GM12801 (cell line): ENCODE measurements around the gene STRIT1.

ENCODE experiments used
- TF ChIP-seq, protein P1 (sequence below): IDR thresholded peaks from one replicate; pipeline ENCODE4 v1.5.1; 2011; ENCODE audit warnings: control low read depth; ENCODE audit not compliant: insufficient read length; ENCODE audit errors: extremely low read depth

The STRIT1 gene

DNA sequence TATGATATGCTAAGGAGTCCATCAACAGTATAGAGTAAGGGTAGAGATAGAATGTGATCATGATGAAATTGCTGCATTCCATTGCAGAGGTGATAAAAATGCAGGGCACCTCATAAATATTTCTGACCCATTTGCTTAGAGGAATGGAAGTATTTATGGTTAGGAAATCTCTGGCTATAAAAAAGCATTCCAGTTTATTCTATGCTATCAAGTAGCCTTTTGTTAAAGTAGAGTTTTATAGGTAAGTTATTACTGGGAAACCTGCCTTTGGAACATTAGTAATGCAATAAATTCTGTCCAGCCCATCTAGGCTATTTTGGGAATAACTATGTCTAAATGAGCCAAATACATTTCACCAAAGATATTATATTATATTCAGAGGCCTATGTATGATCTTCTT, 19.8 kb upstream of the STRIT1 start:
- TF ChIP-seq, protein P1, sequence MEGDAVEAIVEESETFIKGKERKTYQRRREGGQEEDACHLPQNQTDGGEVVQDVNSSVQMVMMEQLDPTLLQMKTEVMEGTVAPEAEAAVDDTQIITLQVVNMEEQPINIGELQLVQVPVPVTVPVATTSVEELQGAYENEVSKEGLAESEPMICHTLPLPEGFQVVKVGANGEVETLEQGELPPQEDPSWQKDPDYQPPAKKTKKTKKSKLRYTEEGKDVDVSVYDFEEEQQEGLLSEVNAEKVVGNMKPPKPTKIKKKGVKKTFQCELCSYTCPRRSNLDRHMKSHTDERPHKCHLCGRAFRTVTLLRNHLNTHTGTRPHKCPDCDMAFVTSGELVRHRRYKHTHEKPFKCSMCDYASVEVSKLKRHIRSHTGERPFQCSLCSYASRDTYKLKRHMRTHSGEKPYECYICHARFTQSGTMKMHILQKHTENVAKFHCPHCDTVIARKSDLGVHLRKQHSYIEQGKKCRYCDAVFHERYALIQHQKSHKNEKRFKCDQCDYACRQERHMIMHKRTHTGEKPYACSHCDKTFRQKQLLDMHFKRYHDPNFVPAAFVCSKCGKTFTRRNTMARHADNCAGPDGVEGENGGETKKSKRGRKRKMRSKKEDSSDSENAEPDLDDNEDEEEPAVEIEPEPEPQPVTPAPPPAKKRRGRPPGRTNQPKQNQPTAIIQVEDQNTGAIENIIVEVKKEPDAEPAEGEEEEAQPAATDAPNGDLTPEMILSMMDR = no peak

DNA sequence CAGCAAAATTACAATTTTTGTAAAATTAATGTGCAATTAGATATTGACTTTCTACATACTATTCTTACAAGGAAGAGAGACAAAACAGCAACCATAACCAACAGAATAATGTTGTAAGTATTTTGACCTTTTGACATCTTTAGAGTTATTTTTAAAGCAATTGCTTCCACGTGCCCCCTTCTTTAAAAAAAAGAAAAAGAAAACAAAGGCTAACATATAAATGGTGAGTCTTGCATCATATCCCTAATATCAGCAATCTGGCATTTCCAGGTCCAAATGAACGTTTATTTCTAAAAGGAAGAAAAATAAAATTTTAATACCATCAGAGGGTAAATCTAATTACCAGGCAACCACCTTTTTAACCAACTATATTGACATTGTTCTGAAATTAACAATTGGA, 19.3 kb upstream of the STRIT1 start:
- TF ChIP-seq, protein P1 = no peak

DNA sequence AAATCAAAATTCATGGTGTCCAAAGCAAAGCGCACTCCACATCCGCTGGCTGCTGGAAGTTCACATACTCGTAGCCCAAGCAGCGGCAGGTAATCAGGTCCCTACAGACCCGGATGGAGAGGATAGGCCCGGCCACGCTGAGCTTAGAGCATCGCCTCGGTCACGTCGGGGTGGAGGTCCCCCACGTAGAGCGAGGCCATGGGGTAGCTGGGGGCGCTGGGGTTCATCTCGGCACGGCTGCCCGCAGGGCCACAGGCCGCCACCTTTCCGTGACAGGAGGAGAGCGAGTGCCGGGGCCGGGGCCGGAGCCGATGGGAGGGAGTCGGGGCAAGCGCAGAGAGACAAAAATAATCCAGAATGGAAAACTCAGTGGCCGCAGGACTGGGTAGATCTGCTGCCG, 16.1 kb upstream of the STRIT1 start:
- TF ChIP-seq, protein P1 = no peak

DNA sequence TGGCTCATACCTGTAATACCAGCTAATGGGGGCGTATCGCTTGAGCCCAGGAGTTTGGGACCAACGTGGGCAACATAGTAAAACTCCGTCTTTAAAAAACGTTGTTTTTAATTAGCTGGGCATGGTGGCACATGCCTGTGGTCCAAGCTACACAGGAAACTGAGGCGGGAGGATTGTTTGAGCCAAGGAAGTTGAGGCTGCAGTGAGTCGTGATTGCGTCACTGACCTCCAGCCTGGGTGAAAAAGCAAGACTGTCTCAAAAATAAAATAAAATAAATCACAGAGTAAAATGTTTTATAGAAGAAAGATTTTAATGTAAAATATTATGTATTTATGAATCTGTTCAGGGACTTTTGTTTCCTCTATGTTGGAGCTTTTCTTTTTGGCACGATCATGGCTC, 15.3 kb upstream of the STRIT1 start:
- TF ChIP-seq, protein P1 = no peak

DNA sequence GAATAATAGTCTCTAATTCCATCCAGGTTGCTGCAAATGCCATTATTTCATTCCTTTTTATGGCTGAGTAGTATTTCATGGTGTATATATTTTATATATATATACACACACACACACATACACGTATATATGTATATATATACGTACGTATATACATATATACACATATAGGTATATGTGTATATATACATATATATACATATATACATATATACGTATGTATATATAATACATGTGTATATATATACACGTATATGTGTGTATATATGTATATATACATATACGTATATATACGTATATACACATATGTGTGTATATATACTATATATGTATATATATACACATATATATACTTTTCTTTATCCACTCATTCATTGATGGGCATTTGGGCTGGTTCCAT, 13.7 kb upstream of the STRIT1 start:
- TF ChIP-seq, protein P1 = no peak

DNA sequence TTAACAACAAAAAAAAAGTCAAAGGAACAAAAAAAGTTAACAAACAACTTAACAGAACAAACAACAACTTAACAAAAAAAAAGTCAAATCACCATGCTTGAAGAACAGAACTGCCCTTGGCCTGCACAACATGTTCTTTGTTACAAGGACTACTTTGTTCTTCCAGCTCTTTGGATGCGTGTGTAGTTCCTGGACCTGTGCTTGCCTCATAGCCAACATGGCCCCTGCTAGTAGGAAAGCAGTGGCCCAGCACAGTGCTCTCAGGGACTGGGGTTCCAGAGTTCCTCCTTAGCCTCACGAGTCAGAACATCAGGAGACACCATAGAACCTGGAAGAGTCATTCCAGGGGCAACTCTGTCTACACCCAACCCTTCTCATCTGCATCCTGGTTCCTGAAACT, 10.9 kb upstream of the STRIT1 start:
- TF ChIP-seq, protein P1 = no peak

DNA sequence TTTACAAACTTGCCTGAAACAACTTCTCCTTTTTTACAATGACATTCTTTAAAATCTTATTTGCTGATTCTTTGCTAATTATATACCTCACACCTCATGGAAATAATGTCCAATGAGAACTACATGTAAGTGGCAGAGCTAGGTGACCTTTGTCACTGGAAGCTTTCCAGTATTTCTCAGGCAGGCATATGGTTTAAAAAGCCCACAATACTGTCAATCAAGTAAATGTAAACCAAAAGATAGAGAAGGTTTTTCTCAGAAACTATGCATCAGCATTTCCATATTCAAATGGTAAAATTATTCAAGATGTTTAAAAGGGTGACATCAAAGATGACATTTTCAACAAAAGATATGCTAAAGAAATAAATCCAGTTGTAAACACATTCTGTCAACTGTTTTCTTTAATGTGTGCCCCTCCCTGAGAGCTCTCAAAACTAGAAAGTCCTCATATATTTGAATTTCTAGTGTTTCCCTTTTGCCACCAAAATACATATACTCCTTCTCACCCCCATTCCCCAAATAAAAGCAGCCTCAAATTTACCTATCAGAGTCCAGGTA, 10.1 kb upstream of the STRIT1 start:
- TF ChIP-seq, protein P1 = no peak
